K562 (cell line): ENCODE results near the gene GNAZ. TPM values are rescaled to one million over a fixed set of nuclear protein-coding genes. Genes with fewer than 3 reads are reported as not detected.

Source experiments
- BACH1 ChIP-seq: fragments of 200-800 bp; sonication (Bioruptor generic); IDR thresholded peaks from 2 replicates; pipeline ENCODE4 v1.6.1; 2016; ENCODE audit warnings: missing genetic modification characterization, missing compliant biosample characterization
- BHLHE40 ChIP-seq: IDR thresholded peaks from 2 replicates; pipeline ENCODE4 v1.6.1; 2011; ENCODE audit warnings: low read length, improper control_type of control experiment
- CREM ChIP-seq: IDR thresholded peaks from 2 replicates; pipeline ENCODE4 v1.6.1; 2014; ENCODE audit warnings: antibody characterized with exemption, low read depth
- NEUROD1 ChIP-seq: fragments of 150-350 bp; IDR thresholded peaks from 2 replicates; pipeline ENCODE4 v1.6.1; 2014; ENCODE audit warnings: borderline replicate concordance, low read length, low read depth; ENCODE audit not compliant: partially characterized antibody
- SMC3 ChIP-seq: conservative IDR thresholded peaks from 2 replicates; pipeline ENCODE4 v1.6.1; 2011; ENCODE audit warnings: low read depth, low read length, improper control_type of control experiment; ENCODE audit not compliant: insufficient read depth
- THRA ChIP-seq: fragments of 450-650 bp; IDR thresholded peaks from 2 replicates; pipeline ENCODE4 v1.6.1; 2017; ENCODE audit warnings: mild to moderate bottlenecking, moderate library complexity
- ZBTB7A ChIP-seq: IDR thresholded peaks from 2 replicates; pipeline ENCODE4 v1.6.1; 2011; ENCODE audit warnings: low read depth, mild to moderate bottlenecking, low read length, moderate library complexity, borderline replicate concordance; ENCODE audit not compliant: control insufficient read depth
- ZNF184 ChIP-seq: sonication (generic); formaldehyde crosslinking; IDR thresholded peaks from 2 replicates; pipeline ENCODE4 v1.5.0; 2020; ENCODE audit warnings: missing genetic modification reagents
- polyA plus RNA-seq, 8 experiments: library from polyadenylated mRNA; depleted of rRNA in 4 of 8; stranded (reverse) in 5 of 8; unstranded in 3 of 8; fragments of >200 nt; fragmentation: Nextera tagmentation in 2 of 8; fragmentation: Illumina TruSeq in 1 of 8; extraction: Ambion mirVana in 2 of 8; extraction: Trizol in 1 of 8; gene quantifications; 2 replicates each; pipeline versions ENCODE4 v1.2.1 to v1.2.3, GENCODE V29; 2011 to 2014; ENCODE audit warnings: inconsistent platforms in 1 of 8, missing spikeins in 1 of 8
- total RNA-seq, 7 experiments: library from RNA; depleted of rRNA in 6 of 7; stranded (reverse); fragments of >200 nt in 6 of 7; fragmentation: Illumina TruSeq in 2 of 7; extraction: Trizol in 2 of 7; gene quantifications; 2 replicates each; pipeline versions ENCODE4 v1.2.1 to v1.2.3, GENCODE V29; 2011 to 2021; ENCODE audit warnings: low replicate concordance in 1 of 7
- TF ChIP-seq, protein P1 (sequence below): fragments of 250-450 bp; sonication (Bioruptor Pico); IDR thresholded peaks from 2 replicates; pipeline ENCODE4 v1.4.0; 2020
- TF ChIP-seq, protein P2 (sequence below), 2 experiments: fragments of 450-650 bp; formaldehyde crosslinking in 1 of 2; IDR thresholded peaks; 2 replicates each; pipeline versions ENCODE4 v1.4.0 to v1.6.1; 2014 to 2020; ENCODE audit warnings: mild to moderate bottlenecking in 2 of 2, borderline replicate concordance in 1 of 2, low read depth in 1 of 2

The GNAZ gene
- total and polyA plus RNA-seq, 9 of the 15 experiments (the other 6 are each of a cell fraction or from before 2014, with no cell fraction given): 0.04 to 0.22 (median 0.13) TPM; not detected in 3

DNA sequence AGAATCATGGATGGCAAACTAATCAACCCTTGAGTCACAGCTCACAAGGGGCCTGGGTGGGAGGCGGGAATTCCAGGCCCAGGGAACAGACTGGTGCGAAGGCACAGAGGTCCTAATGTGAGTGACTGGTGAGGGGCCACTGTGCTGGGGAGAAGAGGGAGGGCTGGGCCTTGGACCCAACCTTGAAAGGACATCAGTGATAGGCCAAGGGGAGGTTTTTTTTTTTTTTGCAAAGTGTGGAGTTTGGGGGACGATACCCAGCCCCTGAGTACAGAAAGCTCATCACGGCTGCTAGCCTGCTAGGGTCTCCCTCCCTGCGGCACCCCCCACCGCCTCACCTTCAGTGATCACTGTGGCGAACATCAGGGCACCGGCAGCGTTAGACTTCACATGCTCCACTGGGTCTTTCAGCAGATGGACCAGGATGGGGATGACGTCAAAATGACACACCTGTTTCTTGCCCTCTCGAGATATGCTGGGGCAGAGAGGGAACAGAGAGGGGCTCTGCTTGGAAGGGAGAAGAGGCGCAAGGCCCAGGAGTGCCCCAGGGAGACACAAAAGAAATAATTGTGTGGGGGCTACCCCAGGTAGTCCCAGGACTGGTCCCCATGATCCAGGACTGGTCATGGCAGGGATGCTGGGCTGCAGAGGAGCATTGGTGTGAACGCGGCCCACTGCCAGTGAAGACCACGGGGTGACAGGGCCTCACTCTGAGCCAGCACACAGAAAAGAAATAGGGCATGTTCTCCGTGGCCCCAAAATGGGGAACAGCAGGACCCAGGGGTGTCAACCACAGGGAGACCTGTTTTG lies 8.6 kb upstream of the GNAZ start (continued):
- TF ChIP-seq, protein P1, sequence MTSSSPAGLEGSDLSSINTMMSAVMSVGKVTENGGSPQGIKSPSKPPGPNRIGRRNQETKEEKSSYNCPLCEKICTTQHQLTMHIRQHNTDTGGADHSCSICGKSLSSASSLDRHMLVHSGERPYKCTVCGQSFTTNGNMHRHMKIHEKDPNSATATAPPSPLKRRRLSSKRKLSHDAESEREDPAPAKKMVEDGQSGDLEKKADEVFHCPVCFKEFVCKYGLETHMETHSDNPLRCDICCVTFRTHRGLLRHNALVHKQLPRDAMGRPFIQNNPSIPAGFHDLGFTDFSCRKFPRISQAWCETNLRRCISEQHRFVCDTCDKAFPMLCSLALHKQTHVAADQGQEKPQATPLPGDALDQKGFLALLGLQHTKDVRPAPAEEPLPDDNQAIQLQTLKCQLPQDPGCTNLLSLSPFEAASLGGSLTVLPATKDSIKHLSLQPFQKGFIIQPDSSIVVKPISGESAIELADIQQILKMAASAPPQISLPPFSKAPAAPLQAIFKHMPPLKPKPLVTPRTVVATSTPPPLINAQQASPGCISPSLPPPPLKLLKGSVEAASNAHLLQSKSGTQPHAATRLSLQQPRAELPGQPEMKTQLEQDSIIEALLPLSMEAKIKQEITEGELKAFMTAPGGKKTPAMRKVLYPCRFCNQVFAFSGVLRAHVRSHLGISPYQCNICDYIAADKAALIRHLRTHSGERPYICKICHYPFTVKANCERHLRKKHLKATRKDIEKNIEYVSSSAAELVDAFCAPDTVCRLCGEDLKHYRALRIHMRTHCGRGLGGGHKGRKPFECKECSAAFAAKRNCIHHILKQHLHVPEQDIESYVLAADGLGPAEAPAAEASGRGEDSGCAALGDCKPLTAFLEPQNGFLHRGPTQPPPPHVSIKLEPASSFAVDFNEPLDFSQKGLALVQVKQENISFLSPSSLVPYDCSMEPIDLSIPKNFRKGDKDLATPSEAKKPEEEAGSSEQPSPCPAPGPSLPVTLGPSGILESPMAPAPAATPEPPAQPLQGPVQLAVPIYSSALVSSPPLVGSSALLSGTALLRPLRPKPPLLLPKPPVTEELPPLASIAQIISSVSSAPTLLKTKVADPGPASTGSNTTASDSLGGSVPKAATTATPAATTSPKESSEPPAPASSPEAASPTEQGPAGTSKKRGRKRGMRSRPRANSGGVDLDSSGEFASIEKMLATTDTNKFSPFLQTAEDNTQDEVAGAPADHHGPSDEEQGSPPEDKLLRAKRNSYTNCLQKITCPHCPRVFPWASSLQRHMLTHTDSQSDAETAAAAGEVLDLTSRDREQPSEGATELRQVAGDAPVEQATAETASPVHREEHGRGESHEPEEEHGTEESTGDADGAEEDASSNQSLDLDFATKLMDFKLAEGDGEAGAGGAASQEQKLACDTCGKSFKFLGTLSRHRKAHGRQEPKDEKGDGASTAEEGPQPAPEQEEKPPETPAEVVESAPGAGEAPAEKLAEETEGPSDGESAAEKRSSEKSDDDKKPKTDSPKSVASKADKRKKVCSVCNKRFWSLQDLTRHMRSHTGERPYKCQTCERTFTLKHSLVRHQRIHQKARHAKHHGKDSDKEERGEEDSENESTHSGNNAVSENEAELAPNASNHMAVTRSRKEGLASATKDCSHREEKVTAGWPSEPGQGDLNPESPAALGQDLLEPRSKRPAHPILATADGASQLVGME (CRISPR knock-in tag): no peak
- TF ChIP-seq BACH1 (tag) (no peak), BHLHE40 (no peak), CREM (0 out of 2 replicates have a peak, but pooled peaks have one; percentile 52), ZBTB7A (0 out of 2 replicates have a peak, but pooled peaks have one; percentile 9), THRA (no peak), SMC3 (0 out of 2 replicates have a peak, but pooled peaks have one; percentile 2), ZNF184 (peak; percentile 75; the same call in 1 of the 2 replicates), NEUROD1 (peak; percentile 13)
- TF ChIP-seq, protein P2, sequence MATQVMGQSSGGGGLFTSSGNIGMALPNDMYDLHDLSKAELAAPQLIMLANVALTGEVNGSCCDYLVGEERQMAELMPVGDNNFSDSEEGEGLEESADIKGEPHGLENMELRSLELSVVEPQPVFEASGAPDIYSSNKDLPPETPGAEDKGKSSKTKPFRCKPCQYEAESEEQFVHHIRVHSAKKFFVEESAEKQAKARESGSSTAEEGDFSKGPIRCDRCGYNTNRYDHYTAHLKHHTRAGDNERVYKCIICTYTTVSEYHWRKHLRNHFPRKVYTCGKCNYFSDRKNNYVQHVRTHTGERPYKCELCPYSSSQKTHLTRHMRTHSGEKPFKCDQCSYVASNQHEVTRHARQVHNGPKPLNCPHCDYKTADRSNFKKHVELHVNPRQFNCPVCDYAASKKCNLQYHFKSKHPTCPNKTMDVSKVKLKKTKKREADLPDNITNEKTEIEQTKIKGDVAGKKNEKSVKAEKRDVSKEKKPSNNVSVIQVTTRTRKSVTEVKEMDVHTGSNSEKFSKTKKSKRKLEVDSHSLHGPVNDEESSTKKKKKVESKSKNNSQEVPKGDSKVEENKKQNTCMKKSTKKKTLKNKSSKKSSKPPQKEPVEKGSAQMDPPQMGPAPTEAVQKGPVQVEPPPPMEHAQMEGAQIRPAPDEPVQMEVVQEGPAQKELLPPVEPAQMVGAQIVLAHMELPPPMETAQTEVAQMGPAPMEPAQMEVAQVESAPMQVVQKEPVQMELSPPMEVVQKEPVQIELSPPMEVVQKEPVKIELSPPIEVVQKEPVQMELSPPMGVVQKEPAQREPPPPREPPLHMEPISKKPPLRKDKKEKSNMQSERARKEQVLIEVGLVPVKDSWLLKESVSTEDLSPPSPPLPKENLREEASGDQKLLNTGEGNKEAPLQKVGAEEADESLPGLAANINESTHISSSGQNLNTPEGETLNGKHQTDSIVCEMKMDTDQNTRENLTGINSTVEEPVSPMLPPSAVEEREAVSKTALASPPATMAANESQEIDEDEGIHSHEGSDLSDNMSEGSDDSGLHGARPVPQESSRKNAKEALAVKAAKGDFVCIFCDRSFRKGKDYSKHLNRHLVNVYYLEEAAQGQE (IDR thresholded peaks at IDR 0.05; ENCODE audit: borderline replicate concordance): no peak
- TF ChIP-seq, protein P2 (CRISPR knock-in tag; IDR thresholded peaks at IDR 0.05; ENCODE audit: low read depth): no peak
